ENCODE measurements around the gene CEP152. TPM values are rescaled to one million over a fixed set of nuclear protein-coding genes. Genes with fewer than 3 reads are reported as not detected.
"Not testable (repeated sequence)": the region's sequence is repeated elsewhere in the genome, so short reads cannot be mapped to it uniquely, and the experiment has no call there.

The CEP152 gene
- total RNA-seq, 1 donor from 2014 or later: 1.1 TPM

DNA sequence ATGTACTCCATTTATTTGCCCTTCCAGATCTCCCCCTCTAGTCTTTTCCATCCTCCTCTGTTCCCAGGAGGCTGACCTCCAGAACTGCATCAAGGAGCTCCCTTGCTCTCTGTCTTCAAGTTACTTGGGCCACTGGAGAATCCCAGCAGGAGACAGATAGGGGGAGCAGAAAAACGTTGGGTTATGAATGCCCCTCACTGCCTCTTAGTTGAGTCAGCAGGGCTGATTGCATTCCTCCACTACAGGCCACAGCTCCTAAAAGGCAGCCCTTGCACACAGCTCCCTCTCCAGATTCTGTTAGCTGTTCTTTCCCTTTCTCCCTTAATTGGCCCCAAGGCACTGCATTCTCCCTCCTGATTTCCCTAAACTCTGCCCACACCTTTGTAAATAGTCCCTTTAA, 12.4 kb upstream of the CEP152 start:
- no peak for DNase-seq (ENCODE audit: low spot score)
- intact Hi-C loops (cut with DNase I): no loop called here

- intact Hi-C loops (cut with DNase I): no loop called here
- DNase-seq (ENCODE audit: low spot score): no peak
Measured at GRCh38 chr15:48814286-48814685, 3.4 kb upstream of the CEP152 start.

- DNase-seq (ENCODE audit: low spot score): no peak
- intact Hi-C loops (cut with DNase I): no loop called here
Measured at GRCh38 chr15:48811325-48811958, 573 bp upstream of the CEP152 start.

DNA sequence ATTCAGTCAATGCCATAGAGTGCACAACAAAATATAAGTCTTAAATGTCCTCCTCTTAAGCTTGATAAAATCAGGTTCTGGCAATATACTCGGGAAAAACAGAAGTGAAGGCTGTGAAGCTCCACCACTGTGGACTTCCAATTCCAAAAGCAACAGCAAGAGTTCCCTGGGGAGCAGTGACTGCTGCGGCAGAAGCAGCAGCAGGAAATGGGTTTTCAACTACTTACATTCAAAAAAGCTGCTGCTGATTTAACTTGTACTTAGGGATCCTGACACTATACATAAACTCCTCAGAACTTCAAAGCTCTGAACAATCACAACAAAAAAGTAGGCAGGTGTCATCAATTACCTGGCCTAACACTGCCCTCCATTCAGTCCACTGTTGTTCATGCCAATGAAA, 4.7 kb downstream of the CEP152 start:
- intact Hi-C loops (cut with DNase I): no loop called here
- DNase-seq (ENCODE audit: low spot score): no peak

DNA sequence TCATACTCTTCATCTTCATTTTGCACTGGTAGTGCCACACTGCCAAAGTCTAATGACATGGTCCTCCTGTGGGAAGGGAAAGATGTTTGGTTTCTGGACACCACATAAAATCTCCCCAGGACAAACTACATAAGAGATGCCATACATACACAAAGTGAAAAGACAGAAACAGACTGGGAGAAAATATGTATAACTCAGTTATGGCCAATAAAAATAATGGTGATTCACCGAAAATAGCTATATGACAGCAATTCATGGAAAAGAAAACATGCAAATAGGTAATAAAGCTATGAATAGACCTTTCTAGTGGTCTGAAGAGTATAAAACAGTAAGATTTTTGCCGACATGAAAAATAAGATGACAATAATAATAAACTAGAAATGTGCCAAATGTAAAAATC, 5.3 kb downstream of the CEP152 start:
- DNase-seq (ENCODE audit: low spot score): no peak
- intact Hi-C loops (cut with DNase I): no loop called here

- DNase-seq (ENCODE audit: low spot score): no peak
- intact Hi-C loops (cut with DNase I): loop anchor here (5.0 kb wide), 1 partner anchor 447 kb away; no protein-coding TSS in a partner anchor
Measured at GRCh38 chr15:48803877-48804276, 7.0 kb downstream of the CEP152 start.

DNA sequence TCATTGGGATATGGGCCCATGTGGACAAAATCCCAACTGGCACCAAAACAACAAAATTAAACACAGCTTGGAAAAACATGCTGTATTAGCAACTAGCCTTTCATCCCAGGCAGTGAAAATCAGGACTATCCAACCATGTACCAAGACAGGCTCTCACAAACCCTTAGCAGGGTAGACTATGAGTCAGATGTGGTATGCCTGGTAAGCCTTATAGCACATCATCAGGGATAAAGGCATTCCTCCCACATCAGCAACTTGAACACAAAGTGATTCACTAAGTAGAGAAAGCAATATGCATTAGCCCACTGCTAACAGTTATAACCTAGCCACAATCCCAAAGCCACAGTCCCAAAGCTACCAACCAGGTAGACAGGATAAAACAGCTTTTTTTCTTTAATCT, 8.0 kb downstream of the CEP152 start:
- DNase-seq (ENCODE audit: low spot score): no peak
- intact Hi-C loops (cut with DNase I): loop anchor here (5.0 kb wide), 1 partner anchor 446 kb away; no protein-coding TSS in a partner anchor

DNA sequence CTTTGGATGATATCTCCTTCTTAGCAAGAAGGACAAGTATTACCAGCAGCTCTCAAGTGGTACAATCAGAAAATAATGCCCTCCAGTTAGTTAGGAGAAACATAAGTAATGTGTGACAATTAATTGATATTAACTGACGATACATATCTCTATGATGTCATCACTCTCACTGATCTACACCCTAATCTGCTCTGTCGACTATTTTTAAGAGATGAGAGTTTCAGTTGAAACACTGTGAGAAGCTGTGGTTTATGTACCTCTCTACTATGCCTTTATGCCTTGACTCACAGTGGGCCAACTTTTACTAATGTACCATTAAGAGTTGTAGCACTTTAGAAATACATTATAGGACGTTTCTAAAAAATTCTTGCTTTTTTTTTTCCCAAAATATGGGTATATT, 8.6 kb downstream of the CEP152 start:
- DNase-seq (ENCODE audit: low spot score): no peak
- intact Hi-C loops (cut with DNase I): loop anchor here (5.0 kb wide), 1 partner anchor 445 kb away; no protein-coding TSS in a partner anchor

GRCh38 chr15:48800811-48801455, 9.9 kb downstream of the CEP152 start:
- intact Hi-C loops (cut with DNase I): loop anchor here (5.0 kb wide), 1 partner anchor 444 kb away; no protein-coding TSS in a partner anchor
- no peak for DNase-seq (ENCODE audit: low spot score)

GRCh38 chr15:48800245-48800644, 10.6 kb downstream of the CEP152 start:
- DNase-seq (ENCODE audit: low spot score): no peak
- intact Hi-C loops (cut with DNase I): loop anchor here (5.0 kb wide), 1 partner anchor 443 kb away; no protein-coding TSS in a partner anchor

GRCh38 chr15:48798319-48798718, 12.6 kb downstream of the CEP152 start:
- no peak for DNase-seq (ENCODE audit: low spot score)
- intact Hi-C loops (cut with DNase I): loop anchor here (5.0 kb wide), 1 partner anchor 156 kb away; no protein-coding TSS in a partner anchor

GRCh38 chr15:48796930-48797329, 13.9 kb downstream of the CEP152 start:
- intact Hi-C loops (cut with DNase I): loop anchor here (5.0 kb wide), 1 partner anchor 155 kb away; no protein-coding TSS in a partner anchor

GRCh38 chr15:48796521-48796920, 14.3 kb downstream of the CEP152 start:
- intact Hi-C loops (cut with DNase I): loop anchor here (5.0 kb wide), 1 partner anchor 154 kb away; no protein-coding TSS in a partner anchor
- DNase-seq (ENCODE audit: low spot score): no peak

More at GRCh38 chr15:48796930-48797329, 13.9 kb downstream of the CEP152 start:
- no peak for DNase-seq (ENCODE audit: low spot score)

DNA sequence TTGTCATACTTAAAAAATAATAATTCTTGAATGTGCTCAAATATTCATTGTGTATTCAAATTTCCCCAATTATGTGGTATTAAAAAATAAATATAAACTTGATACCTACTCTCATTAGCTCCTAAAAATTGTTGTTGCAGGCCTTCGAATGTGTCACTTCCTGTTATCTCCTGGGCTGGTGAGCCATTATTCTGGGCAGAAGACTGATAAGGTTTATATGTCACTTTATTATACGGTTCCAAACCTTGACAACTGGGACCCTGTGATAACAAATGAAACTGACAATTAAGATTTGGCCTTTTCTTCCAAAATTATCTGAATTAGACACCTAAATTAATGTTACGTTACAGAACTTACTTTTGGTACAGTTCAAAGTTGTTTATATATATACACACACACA, 15.0 kb downstream of the CEP152 start:
- intact Hi-C loops (cut with DNase I): loop anchor here (5.0 kb wide), 1 partner anchor 154 kb away; no protein-coding TSS in a partner anchor
- no peak for DNase-seq (ENCODE audit: low spot score)

DNA sequence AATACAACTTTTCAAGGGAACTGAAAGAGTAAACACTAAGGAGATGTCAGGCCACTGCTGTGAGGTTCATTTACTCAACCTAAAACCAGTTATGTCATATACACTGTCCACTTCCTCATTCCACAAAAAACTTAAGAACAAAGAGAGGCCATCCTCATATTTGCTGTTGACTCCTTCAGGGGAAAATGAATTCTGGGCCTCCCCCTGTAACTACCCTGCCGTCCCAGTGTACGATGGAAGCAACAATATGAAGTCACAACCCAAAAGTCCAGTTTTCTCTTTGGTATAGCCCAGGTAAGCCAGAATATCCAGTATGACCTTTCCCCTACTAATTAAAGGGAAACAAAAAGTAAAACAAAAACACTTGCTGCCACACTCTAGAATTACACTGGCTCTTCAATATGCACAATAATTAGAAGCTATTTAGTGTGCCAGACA, 16.2 kb downstream of the CEP152 start:
- intact Hi-C loops (cut with DNase I): loop anchor here (5.0 kb wide), 1 partner anchor 152 kb away; no protein-coding TSS in a partner anchor
- no peak for DNase-seq (ENCODE audit: low spot score)

- intact Hi-C loops (cut with DNase I): no loop called here
- DNase-seq (ENCODE audit: low spot score): no peak
Measured at GRCh38 chr15:48792408-48792807, 18.5 kb downstream of the CEP152 start.

GRCh38 chr15:48790466-48791115, 20.3 kb downstream of the CEP152 start:
- intact Hi-C loops (cut with DNase I); DNase-seq (ENCODE audit: low spot score): not testable (repeated sequence)

DNA sequence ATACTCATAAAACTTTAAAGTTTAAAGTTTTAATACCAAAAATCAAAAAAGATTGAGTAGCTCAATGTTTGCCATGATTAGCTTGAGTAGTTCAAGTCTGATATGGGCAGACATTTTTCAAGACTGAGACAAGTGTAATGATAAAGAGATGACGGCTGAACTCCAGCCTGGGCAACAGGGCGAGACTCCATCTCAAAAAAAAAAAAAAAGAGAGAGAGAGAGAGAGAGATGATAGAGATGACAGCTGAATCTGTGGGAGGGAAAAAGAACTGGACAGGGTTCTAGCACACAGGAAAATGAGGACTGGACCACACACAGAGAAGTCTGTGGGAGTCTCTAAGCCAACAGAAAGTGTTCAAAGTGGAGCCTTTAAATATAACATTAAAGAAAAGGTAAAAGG, 25.2 kb downstream of the CEP152 start:
- DNase-seq (ENCODE audit: low spot score): no peak
- intact Hi-C loops (cut with DNase I): no loop called here

- no peak for DNase-seq (ENCODE audit: low spot score)
- intact Hi-C loops (cut with DNase I): no loop called here
Measured at GRCh38 chr15:48785195-48785594, 25.7 kb downstream of the CEP152 start.

- no peak for DNase-seq (ENCODE audit: low spot score)
- intact Hi-C loops (cut with DNase I): no loop called here
Measured at GRCh38 chr15:48784756-48785155, 26.1 kb downstream of the CEP152 start.
